Colon (tissue), 2 donors: ENCODE measurements around the gene ARFGEF2.
"Not testable (repeated sequence)": the region's sequence is repeated elsewhere in the genome, so short reads cannot be mapped to it uniquely, and the experiment has no call there.

Source experiments
- FAIRE-seq: peaks from 2 replicates; lab custom pipeline; 2012; peaks lifted over from hg19 to GRCh38; lab: Jason Lieb, UNC
- donor health status: control.
- donor health status: control.

ARFGEF2 gene

GRCh38 chr20:48930035-48930434 is 8.5 kb downstream of the ARFGEF2 start:
- no peak for FAIRE-seq

- FAIRE-seq: no peak
Observed at GRCh38 chr20:48930878-48931277, 9.4 kb downstream of the ARFGEF2 start.

- FAIRE-seq: no peak
Observed at GRCh38 chr20:48931527-48932374, 10.2 kb downstream of the ARFGEF2 start.

DNA sequence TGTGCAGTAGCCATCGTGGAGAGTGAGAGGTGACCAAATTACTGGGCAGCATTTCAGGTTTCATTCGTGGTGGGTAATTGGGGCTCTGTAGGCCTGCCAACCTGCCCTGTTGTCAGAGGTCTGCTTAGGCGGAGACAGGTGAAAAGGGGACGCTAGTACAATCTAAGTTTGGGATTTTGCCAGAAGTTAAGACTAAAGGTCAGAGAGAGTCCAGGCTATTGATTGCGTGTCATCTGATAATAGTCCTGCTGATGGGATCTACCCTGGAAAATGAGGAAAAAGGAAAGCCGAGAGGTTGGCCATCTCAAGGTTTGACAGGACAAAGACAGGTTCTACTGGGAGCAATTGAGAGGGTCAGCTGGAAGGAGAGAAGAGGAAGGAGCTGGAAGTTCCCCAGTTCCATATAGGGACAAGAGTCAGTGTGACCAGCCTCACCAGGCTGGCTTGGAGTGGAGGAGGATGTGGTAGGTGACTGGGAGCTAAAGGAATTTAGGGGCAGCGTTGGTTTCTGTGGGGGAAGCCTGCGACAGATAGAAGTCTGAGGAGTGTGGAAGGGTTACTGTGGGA is 10.9 kb downstream of the ARFGEF2 start:
- FAIRE-seq: no peak

DNA sequence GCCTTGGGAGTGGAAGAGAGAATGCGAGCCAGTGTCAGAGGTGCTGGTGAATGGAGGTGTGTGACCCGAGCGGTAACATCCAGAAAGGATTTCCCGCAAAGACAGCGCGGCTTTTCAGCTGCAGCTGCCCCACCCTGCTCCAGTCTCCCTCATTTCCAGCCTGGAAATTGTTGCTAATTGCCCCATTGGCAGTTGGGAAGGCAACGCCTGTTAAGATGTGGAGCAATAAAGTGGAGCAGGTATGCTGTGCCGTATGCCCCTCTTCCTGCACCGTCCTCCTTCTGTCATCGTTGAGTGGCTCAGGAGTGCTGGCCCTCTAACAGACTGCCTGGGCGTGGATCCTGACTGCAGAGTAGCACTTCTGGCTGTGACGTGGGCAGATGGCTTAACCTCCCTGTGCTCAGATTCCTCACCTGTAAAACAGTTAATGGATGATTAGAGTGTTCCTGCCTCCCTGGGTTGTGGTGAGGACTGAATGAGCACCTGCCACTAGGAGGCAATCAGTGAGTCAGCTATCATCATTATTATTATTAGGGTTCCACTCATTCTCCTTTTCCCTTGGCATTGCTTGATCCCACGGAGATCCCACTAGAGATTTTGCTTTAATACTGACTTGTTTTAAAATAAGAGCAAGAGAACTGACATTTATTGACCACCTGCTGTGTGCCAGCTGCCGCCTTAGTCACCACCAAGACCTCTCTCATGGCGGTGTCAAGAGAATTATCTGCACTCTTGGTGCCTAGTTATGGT is 11.7 kb downstream of the ARFGEF2 start:
- FAIRE-seq: no peak

GRCh38 chr20:48934273-48934877 is 12.9 kb downstream of the ARFGEF2 start:
- FAIRE-seq: not testable (repeated sequence)

GRCh38 chr20:48934966-48935365 is 13.5 kb downstream of the ARFGEF2 start:
- not testable (repeated sequence) for FAIRE-seq

DNA sequence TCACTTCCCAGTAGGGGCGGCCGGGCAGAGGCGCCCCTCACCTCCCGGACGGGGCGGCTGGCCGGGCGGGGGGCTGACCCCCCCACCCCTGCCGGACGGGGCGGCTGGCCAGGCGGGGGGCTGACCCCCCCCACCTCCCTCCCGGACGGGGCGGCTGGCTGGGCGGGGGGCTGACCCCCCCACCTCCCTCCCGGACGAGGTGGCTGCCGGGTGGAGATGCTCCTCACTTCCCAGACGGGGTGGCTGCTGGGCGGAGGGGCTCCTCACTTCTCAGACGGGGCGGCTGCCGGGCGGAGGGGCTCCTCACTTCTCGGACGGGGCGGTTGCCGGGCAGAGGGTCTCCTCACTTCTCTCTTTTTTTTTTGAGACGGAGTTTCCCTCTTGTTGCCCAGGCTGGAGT is 14.7 kb downstream of the ARFGEF2 start:
- not testable (repeated sequence) for FAIRE-seq

GRCh38 chr20:48937674-48938073 is 16.2 kb downstream of the ARFGEF2 start:
- FAIRE-seq: no peak

- no peak for FAIRE-seq
Observed at GRCh38 chr20:48938670-48939069, 17.2 kb downstream of the ARFGEF2 start.

- FAIRE-seq: no peak
Observed at GRCh38 chr20:48940170-48940569, 18.7 kb downstream of the ARFGEF2 start.

DNA sequence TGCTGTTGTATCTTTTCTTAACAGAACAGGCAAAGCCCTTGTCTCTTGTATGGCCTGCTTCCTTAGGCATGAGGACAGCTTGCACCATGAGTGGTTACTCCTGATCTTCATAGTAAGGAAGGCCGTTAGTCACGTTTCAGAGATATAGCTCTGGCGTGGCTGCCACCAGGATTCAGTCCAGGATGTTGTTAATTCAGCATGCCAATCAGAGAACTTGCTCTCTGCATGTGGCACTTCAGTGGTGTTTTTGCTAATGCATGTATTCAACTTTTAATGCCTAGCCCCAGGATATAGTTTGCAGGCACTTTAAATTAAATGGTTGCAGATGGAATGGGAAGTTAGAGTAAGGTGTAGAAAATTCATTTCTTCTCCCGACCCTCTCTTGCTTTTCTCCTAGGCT is 20.0 kb downstream of the ARFGEF2 start:
- no peak for FAIRE-seq

- FAIRE-seq: no peak
Observed at GRCh38 chr20:48942730-48943129, 21.2 kb downstream of the ARFGEF2 start.

- FAIRE-seq: no peak
Observed at GRCh38 chr20:48944663-48945297, 23.3 kb downstream of the ARFGEF2 start.

- no peak for FAIRE-seq
Observed at GRCh38 chr20:48945840-48946514, 24.5 kb downstream of the ARFGEF2 start.

DNA sequence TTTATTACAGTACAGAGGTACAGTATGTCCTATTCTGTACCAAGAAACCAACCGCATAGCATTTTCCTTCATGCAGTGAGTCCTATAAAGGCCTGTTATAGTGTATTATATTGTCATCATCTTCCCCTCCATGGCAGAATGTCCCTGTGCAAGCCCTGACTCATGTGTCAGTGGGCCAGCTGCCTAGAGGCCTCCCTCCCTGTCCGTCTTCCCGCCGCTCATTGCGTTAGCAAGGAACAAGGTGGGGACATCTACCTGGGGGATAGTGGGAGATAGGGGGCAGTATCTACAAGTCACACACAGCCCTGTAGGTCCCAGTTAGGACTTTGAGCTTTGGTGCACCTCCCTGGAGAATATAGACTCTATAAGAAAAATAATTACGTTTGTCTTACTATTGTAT is 27.1 kb downstream of the ARFGEF2 start:
- no peak for FAIRE-seq

GRCh38 chr20:48949304-48950170 is 28.0 kb downstream of the ARFGEF2 start:
- no peak for FAIRE-seq

DNA sequence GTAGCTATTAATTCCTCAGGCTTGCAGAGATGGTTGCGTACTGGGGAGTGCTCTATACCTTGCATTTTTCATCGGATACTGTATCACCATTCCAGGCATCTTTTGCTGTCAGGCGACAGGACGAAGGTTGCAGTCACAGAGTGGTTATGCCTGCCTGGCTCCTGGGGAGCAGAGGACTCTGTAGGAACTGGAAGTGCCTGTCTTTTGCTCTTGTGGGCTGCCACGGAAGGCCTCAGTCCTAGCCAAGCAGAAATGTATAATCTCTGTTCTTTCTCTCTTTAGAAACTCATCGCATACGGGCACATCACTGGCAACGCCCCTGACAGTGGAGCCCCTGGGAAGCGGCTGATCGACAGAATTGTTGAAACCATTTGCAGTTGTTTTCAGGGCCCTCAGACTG is 29.5 kb downstream of the ARFGEF2 start:
- FAIRE-seq: no peak

GRCh38 chr20:48951646-48952045 is 30.1 kb downstream of the ARFGEF2 start:
- no peak for FAIRE-seq

- no peak for FAIRE-seq
Observed at GRCh38 chr20:48952656-48953055, 31.1 kb downstream of the ARFGEF2 start.

- FAIRE-seq: no peak
Observed at GRCh38 chr20:48953653-48954052, 32.1 kb downstream of the ARFGEF2 start.
